ENCODE measurements around the gene DNAJC5.
A peak's percentile ranks its signal among the peaks of the same experiment; 100 is the strongest.

The DNAJC5 gene

DNA sequence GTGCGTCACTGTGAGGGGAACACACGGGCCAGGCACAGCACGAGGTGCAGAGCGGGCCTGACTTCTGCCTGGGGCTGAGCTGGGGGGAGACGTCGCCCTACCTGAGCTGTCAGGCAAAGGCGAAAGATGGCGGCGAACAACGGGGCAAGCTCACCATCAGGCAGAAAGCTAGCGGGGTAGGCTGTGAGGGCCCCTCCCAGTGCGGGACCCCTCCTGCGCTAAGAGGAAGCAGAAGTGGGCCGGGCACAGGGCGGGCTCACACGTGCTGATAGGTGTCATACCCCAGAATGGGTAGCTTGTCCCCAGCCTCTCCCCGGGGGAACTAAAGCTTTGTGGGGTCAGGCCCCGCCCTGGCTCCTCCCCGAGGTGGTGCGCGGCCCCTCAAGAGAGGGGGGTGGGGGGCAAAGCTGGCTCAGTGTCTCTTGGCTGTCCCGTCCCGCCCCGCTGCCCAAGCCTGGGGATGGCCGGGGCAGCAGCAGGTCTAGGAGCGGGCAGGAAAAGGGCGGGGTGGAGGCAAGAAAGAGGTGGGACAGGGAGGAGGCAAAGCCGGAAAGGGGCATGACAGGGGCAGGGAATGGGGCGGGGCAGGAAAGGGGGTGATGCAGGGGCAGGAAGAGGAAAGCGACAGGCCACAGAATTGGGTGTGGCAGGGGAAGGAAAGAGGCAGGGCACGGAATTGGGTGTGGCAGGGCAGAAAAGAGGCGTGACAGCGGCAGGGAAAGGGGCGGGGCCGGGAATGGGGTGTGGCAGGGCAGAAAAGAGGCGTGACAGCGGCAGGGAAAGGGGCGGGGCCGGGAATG lies 46.6 kb downstream of the DNAJC5 start:
- DNase-seq (ENCODE audit: low spot score), result no peak

DNA sequence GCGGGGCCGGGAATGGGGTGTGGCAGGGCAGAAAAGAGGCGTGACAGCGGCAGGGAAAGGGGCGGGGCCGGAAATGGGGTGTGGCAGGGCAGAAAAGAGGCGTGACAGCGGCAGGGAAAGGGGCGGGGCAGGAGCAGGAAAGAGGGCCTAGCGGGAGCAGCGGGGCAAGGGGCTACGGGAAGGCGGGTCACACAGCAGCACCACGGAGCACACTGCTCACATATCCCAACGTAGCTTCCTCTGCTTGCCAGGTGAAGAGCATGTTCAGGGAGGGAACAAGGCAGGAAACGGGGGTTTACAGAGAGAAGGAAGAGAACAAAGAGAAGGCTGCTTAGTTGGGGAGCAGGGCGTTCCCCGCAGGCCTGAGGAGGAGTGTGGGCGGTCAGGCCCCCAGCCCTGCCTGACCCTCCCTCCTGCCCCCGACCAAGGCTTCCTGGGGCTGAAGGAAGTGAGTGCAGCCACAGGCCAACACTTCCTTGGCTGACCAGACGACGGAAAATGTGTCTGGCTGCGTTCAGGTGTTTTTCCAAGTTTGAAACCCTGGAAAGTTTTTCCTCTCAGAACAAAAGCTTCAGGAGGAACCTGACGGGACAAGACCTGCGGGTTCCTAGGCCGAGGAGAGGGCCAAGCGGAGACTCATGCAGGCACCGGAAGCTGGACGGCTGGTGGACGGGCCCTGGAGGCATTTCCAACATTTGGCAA lies 47.5 kb downstream of the DNAJC5 start:
- DNase-seq (ENCODE audit: low spot score), result peak; percentile 34

DNA sequence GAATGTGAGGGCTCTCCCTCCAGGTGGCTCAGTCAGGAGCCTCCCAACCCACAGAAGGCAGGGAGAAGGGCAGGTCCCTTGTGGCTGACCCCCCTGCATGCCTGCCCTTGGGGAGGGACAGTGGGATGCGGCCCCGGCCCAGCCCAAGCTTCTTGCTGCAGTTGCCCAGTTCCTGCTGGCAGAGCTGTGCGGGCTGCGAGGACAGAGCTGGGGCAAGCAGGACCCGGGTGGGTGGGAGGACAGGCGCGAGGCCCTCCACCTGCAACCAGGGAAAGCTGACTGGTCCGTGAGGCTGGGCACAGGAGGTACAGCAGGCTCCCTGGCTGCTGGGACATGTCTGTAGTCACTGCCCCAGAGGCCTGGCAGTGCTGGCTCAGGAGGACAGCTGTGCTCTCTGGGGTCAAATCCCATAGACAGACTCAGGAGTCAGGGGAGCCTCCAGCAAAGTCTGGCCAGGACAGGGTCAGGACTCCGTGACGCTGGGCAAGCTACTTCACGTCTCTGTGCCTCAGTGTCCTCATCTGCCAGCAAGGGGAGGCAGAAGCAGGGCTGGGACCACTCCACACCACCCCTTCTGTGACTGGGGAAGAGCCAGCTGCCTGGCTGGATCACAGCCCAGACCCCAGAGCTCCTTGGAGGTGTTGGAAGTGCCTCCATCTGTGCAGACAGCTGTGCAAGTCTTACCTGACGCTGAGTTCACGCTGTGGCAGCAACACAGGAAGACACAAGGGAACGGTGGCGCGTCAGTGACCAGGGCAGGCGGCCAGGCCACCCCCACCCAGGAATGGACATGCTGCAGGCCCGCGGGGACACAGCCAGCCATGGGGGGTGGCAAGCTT lies 48.3 kb downstream of the DNAJC5 start:
- no peak for DNase-seq (ENCODE audit: low spot score)

DNA sequence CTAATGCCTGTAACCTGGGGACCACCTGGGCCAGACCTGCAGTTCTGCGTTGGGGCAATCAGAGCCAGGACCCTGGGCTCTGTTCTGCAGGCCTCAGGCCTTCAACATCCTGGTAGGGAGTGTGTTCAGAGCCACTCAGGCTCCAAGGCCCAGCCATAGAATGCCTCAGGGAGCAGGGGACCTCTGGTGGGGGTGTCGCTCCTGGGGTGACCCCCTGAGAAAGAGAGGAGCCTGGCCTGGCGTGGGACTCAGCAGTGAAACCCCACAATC lies 48.8 kb downstream of the DNAJC5 start:
- no peak for DNase-seq (ENCODE audit: low spot score)

DNA sequence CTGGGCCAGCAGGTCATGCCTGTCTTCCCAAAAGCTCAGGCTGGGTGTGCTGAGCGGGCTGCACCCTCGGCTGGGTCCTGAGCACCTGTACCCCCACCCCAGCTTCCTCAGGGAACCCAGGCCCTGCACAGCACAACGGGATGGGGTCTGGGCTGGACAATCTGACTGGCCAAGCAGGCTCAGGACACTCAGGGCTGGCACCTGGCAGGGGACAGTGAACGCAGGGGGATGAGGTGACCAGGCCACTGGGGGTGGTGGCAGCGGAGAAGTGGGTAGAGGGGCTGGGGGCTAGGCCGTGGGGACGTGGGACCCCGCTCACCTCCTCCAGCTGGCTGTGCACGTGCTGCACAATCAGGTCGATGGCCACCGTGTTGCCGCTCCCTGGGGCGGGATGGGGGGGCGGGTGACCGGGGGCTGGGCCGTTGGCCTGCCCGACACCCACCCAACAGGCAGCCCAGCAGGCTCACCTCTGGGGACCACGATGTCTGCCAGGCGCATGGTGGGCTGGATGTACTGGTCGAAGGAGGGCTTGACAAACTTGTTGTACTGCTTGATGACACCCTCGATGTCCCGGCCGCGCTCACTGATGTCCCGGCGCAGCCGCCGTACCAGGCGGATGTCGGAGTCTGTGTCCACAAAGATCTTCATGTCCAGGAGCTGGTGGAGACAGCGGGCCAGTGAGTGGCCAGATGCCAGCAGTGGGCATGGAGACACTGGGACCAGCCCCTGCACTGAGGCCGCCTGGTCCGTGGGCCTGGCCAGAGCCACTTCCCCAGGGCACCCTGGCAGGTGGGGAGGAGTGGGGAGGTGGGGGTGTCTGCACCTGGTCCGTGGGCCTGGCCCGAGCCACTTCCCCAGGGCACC lies 49.4 kb downstream of the DNAJC5 start:
- no peak for DNase-seq (ENCODE audit: low spot score)

DNA sequence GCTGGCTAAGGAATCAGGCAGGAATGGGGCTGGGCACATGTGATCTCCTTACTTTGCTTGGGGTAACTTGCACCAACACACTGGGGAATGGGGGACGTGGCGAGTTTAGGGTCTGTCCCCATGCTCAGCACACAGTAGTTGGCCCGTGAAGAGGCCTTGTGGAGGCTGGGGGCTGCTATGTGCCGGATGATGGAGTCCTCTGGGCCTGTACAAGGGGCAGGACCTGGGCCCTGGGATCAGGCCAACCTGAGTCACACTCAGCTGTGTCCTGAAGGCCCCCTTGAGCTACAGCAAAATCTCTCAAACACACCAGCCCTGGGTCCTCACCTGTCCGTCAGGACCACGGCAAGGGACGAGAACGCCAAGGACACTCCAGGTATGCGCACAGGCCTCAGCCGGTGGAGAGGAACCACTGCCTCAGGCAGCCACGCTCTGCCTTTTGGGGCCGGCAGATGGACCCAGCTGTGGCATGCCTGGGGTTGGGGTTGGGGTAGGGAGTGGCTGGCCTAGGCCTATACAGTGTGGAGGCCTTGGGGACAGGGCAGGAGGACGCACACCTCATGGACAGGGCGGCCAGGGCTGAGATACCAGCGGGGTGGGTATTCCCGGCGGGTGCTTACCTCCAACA lies 50.2 kb downstream of the DNAJC5 start:
- no peak for DNase-seq (ENCODE audit: low spot score)

DNA sequence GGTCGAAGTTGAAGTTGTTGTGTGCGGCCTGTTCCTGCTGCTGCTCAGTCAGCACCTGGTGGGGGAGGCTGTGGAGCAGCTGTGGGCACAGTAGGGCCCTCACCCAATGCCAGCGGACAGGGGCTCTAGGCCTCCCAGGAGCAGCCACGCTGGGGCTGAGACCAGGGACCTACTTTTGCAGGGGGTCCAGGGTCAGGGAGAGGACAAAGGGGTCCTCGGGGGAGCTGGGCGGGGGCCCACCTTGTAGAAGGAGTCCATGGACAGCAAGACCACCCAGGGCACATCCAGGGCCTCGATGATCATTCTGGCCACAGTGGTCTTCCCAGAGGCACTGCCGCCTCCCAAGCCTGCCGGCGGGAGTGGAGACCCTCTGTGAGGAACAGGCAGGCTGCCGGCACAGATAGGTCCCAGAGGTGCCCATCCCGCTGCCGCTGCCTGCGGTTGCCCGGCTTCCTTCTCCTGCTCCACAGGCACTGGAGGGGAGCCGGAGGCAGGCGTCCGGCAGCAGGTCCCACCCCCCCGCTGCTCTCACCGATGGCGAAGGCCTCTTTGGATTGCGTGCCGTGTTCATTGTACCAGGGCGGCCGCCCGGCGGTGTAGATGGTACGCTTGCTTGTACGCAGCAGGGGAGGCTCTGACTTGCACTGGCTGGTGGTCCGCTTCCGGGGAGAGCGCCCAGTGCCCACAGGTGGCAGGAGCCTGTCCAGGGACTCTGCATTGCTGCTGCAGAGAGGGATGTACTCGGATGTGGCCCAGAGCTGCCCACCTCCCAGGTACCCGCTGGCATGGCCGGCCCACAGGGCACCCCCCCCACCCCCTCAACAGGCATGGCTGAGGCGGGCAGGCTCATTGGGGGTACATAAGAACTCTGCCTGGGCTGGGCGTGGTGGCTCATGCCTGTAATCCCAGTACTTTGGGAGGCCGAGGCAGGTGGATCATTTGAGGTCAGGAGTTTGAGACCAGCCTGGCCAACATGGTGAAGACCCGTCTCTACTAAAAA lies 51.3 kb downstream of the DNAJC5 start:
- DNase-seq (ENCODE audit: low spot score), result no peak

DNA sequence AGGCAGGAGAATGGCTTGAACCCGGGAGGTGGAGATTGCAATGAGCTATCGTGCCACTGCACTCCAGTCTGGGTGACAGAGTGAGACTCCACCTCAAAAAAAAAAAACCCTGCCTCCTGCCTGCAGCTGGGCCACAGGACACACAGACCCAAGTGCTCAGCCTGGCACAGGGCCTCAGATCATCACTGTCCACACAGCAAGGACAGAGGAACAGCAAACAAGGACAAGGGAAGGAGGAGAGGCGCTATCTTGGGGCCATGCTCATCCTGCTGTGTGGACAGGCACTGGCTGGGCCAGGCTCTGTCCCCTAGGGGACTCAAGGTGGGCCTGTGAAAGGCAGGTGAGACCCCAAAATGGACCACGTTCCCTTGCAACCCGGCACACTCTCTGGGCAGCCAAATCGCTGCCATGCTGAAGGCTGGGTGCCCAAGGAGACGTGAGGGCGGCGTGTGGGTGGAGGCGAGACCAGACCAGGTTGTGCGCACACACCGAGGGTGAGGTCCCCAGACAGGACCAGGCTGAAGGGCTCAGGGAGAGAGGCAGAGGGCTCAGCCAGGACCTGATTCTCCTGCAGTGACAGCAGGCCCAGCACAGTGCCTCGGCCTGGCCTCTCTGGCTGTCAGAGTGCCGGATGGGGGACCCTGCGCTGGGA lies 52.2 kb downstream of the DNAJC5 start:
- no peak for DNase-seq (ENCODE audit: low spot score)

DNA sequence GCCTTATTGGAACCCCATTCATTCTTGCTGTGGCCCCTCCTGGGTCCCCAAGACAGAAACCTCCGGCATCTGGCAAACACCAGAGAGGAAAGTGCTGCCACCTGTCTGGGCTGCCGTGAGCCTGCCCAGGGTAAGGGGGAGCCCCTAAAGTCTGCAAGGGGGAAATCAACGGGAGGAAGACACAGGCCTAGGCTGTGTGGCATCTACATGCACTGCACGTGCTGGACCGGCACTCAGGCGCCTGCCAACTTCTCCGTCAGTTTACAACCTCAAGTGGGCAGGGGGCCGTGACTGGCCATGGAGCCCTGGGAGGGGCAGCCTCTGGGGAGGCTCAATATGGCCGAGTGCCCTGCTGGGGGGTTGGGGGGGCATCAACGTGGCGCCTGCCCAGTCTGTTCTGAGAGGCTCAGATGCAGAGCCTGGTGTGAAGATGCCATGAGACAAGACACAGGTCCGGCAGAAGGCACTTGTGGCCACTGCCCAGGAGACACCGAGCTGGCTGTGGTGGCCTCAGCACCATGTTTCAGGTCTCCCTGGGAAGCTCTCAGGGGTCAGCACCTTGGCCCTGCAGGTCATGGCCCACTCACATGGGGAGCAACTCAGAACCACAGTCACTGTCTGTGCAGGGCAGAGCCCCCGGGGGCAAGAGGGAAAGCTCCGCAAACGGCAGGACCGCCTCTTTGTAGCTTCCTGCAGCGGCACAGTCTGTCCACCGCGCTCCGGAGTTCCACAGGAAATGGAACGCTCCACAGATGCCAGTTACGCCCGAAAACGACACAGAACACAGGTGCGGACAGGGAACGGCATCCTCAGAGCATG lies 52.9 kb downstream of the DNAJC5 start:
- no peak for DNase-seq (ENCODE audit: low spot score)

DNA sequence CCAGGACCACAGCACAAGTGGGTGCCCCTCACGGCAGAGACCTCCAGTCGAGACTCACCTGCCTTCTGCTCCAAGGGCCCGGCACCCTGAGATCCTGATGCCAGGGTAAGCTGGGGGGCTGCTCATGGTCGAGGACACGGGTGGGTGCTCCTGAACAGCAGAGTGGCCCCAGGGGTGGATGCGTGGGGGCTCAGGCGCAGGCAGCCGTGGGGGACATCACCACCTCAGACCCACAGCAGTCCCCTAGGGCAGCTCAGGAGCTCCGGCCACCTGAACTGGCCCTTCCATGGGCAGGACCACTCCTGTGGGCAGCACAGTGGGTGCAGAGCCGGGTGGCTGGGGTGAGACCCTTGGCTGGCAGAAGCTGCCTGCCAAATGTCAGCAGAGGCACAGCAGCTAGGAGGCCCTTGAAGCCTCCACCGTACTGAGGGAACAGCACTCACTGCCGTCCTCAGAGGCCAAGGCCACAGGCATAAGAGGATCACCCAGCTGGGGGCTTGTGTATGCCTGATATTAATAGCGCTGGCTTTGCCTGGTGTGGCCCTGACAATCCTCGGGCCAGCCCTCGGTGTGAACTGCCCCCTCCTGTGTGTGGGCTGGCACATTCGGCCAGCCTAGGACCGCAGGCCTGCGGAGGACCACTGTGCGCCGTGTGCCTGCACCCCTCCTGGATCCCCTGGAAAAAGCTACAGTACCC lies 55.9 kb downstream of the DNAJC5 start:
- no peak for DNase-seq (ENCODE audit: low spot score)

DNA sequence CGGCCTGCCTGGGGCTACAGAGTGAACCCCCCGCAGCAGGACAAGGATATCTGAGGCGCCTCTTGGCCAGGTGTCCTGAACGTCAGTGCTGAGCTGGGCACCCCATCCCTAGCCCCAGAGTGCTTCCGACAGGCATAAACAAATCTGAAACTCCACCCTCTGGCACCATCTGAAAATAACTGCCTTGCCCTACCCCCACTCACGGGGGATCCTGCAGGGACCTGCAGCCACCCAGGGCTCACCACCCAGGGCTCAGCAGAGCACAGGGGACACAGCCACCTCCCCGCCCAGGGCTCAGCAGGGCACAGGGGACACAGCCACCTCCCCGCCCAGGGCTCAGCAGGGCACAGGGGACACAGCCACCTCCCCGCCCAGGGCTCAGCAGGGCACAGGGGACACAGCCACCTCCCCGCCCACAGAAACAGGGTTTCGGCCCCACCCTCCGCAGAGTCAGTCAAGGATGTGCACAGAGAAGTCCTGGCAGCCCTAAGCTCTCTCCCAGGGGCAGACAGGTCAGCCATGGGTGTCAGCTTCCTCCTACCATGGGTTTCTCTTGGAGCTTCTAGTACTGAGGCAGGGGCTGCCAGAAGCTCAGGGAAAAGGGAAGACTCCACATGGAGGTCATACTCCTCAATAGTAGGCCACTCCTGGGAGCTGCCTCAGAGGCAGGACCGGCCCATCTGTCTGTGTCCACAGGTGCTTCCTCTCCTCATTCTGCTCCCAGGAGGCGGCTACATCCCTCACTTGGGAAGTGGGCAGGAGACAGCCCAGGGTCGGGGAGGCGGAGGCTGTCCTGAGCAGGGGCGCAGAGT lies 56.7 kb downstream of the DNAJC5 start:
- DNase-seq (ENCODE audit: low spot score), result no peak

DNA sequence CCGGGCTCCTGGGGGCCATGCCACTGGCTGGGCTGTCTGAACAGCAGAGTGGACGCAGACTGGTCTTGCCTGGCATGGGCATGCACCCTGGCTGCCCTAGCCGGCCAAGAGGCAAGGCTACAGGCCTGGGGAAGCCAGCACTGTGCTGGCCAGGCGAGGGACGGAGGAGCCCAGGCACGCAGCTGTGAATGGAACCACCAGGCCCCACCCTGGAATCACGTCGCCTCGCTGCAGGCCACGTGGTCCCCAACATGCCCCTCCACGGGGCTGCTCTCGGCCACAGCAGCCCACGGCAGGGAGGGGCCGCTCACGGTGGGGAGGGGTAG lies 57.2 kb downstream of the DNAJC5 start:
- DNase-seq (ENCODE audit: low spot score), result no peak

DNA sequence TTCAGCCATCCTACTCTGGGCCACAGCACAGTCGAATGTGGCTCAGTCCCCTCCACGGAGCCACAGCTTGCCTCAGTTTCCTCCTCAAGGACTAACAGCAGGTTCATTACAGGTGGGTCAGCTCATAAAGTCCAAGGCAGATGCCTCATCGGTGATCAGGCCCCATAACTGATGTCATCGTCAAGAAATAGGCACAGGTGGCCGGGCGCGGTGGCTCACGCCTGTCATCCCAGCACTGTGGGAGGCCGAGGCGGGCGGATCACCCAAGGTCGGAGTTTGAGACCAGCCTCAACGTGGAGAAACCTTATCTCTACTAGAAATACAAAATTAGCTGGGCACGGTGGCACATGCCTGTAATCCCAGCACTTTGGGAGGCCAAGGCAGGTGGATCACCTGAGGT lies 57.8 kb downstream of the DNAJC5 start:
- no peak for DNase-seq (ENCODE audit: low spot score)

DNA sequence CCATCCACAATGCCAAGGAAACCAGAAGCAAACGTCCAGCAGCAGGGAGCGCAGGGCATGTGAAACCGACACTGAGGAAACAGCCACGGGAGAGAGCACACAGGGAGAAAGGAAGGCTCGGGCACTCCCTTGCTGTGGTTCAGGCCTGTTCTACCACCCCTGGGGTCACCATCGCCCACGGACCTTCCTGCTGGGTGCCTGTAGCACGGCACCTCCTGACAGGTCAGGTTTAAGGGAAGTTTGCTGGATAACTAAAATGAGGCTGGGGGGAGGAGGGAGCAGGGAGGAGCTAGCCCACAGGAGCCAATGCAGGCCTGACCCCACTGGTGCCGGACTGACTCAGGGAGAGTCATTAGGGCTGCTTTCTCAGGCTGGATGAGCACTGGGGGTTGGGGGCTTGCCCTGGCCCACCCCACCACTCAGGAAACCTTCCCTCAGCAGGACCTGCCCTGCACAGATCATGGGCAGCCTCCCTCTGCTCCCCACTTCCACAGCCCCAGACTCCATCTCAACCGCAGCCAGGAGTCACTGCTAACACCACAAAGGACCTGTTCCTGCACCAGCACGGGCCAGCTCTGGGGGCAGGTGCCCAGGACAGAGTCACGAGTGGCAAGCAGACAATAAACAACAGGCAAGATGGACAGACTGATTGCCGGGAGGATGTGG lies 59.0 kb downstream of the DNAJC5 start:
- DNase-seq (ENCODE audit: low spot score), result no peak

DNA sequence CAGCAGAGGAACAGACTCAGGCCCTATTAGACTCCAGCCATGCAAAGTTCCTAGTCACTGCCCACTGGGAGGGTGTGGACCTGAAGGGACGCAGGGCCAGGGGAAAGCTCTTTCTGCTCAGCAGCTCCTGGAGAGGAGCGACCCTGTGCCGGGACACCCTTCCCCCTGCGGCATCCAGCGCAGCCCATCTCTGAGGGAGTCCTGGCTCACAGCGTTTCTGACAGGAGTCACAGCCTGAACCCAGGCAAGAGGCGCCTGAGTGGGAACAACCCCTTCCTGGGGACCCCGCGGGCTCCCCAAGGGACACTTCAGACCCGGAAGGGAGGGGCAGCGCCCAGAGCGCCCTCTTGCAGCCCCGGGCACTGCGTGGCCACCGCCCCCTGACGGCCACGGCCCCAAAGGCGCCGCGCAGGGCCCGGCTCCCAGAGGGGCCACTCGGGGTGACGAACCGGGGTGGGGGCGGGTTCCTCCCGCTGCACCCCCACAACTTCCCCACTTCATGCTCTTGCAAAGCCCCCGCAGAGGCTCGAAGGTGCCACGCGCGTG lies 60.4 kb downstream of the DNAJC5 start:
- DNase-seq (ENCODE audit: low spot score), result peak; percentile 78

DNA sequence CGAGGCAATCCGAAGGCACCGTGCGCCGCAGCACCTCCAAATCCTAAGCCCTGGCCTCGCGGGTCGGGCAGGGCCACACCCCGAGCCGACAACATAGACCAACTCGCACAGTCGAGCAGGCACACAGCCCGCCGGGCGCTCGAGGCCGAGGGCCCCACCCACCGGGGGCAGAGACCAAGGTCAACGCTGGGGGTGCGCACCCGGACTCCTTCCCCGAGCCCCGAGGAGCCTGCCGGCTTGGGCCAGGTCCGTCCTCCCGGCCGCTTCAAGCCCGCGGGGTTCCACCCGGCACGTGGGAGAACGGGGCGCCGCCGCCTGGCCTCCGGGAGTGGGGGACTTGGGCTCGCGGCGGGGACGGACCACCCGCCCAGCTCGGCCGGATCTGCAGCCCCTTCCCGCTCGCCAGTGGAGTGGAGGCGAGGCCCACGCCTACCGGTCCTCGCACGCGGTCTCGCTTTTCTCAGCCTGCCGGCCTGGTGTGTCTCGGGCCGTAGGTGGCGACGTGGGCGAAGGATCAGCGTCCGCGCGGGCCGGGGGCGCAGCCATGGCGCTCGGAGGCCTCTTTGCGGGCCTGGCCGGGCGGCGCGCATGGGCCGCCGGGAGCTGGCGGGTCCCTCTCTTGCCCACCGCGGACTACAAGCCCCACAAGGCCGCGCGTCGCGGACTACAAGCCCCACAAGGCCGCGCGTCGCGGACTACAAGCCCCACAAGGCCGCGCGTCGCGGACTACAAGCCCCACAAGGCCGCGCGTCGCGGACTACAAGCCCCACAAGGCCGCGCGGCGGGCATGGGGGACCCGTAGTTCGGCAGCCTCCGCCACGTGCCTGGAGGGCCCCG lies 61.1 kb downstream of the DNAJC5 start, which contains the start of gene UCKL1:
UCKL1 (minus strand) TSS at position 590 of the 837 bp plus-strand sequence; CDS start at position 546, 44 bp downstream.
- DNase-seq (ENCODE audit: low spot score), result peak; percentile 95

Data from GM03348 (cell line).